ENCODE measurements around the gene DOHH. TPM values are rescaled to one million over a fixed set of nuclear protein-coding genes. Genes with fewer than 3 reads are reported as not detected.

DOHH gene
- total RNA-seq, 2 donors from 2014 or later, result 26.1 to 26.9 TPM

- no peak overlapping the region for H3K27ac ChIP-seq
- TF ChIP-seq POLR2AphosphoS5 (IDR thresholded peaks at IDR 0.05) (no peak), POLR2A (IDR thresholded peaks at IDR 0.05) (no peak), CTCF (IDR thresholded peaks at IDR 0.05) (no peak)
- H3K9me3 ChIP-seq, result no peaks in the 10 kb centered on the region
- no peaks in the 10 kb centered on the region for H3K27me3 ChIP-seq (replicated peaks; ENCODE audit: insufficient read depth)
- peaks cover 2 to 4% of the 10 kb centered on the region in 2 donors for H3K36me3 ChIP-seq
- DNase-seq (ENCODE audit: low spot score), result no peak
- intact Hi-C loops (cut with DNase I), result no loop called here
- H3K4me3 ChIP-seq, result no peak overlapping the region
- WGBS, result 95% methylated on average over 32 of the region's 32 CpGs
- H3K4me1 ChIP-seq (replicated peaks), result peaks cover 5% of the 10 kb centered on the region
These were observed 3.8 kb downstream of the DOHH start for GRCh38 chr19:3496392-3497273.

GRCh38 chr19:3494559-3494958, 5.9 kb downstream of the DOHH start:
- H3K27me3 ChIP-seq (replicated peaks; ENCODE audit: insufficient read depth), result no peaks in the 10 kb centered on the region
- H3K36me3 ChIP-seq, result peaks cover 4 to 7% of the 10 kb centered on the region in 2 donors
- WGBS, result 88% methylated on average over 18 of the region's 18 CpGs
- no peak overlapping the region for H3K27ac ChIP-seq
- no peak for DNase-seq (ENCODE audit: low spot score)
- H3K9me3 ChIP-seq, result no peaks in the 10 kb centered on the region
- H3K4me1 ChIP-seq (replicated peaks), result peaks cover 4% of the 10 kb centered on the region
- TF ChIP-seq POLR2AphosphoS5 (IDR thresholded peaks at IDR 0.05), result no peak
- no peak for TF ChIP-seq CTCF (IDR thresholded peaks at IDR 0.05)
- no peak for TF ChIP-seq POLR2A (IDR thresholded peaks at IDR 0.05)
- intact Hi-C loops (cut with DNase I), result no loop called here
- H3K4me3 ChIP-seq, result no peak overlapping the region

GRCh38 chr19:3494051-3494450, 6.4 kb downstream of the DOHH start:
- Histone ChIP-seq H3K27me3 (replicated peaks; ENCODE audit: insufficient read depth) (no peaks in the 10 kb centered on the region), H3K36me3 (peaks cover 4 to 7% of the 10 kb centered on the region in 2 donors), H3K4me1 (replicated peaks) (no peaks in the 10 kb centered on the region), H3K9me3 (no peaks in the 10 kb centered on the region), H3K27ac (no peak overlapping the region), H3K4me3 (no peak overlapping the region)
- DNase-seq (ENCODE audit: low spot score), result no peak
- TF ChIP-seq POLR2AphosphoS5 (IDR thresholded peaks at IDR 0.05) (no peak), CTCF (IDR thresholded peaks at IDR 0.05) (no peak), POLR2A (IDR thresholded peaks at IDR 0.05) (no peak)
- WGBS, result 70% methylated on average over 9 of the region's 15 CpGs
- intact Hi-C loops (cut with DNase I), result no loop called here

GRCh38 chr19:3493651-3494050, 6.8 kb downstream of the DOHH start:
- H3K4me3 ChIP-seq, result no peak overlapping the region
- no peak overlapping the region for H3K27ac ChIP-seq
- H3K36me3 ChIP-seq, result peaks cover 4 to 7% of the 10 kb centered on the region in 2 donors
- no peak for TF ChIP-seq POLR2AphosphoS5 (IDR thresholded peaks at IDR 0.05)
- no peak for TF ChIP-seq CTCF (IDR thresholded peaks at IDR 0.05)
- TF ChIP-seq POLR2A (IDR thresholded peaks at IDR 0.05), result no peak
- no peaks in the 10 kb centered on the region for H3K4me1 ChIP-seq (replicated peaks)
- H3K27me3 ChIP-seq (replicated peaks; ENCODE audit: insufficient read depth), result no peaks in the 10 kb centered on the region
- no peaks in the 10 kb centered on the region for H3K9me3 ChIP-seq
- DNase-seq (ENCODE audit: low spot score), result no peak
- WGBS, result 95% methylated on average over 14 of the region's 14 CpGs
- intact Hi-C loops (cut with DNase I), result no loop called here

- 95% methylated on average over 16 of the region's 16 CpGs for WGBS
- no peak for DNase-seq (ENCODE audit: low spot score)
- Histone ChIP-seq H3K4me3 (no peak overlapping the region), H3K27me3 (replicated peaks; ENCODE audit: insufficient read depth) (no peaks in the 10 kb centered on the region), H3K36me3 (peaks cover 4 to 7% of the 10 kb centered on the region in 2 donors), H3K27ac (no peak overlapping the region), H3K9me3 (no peaks in the 10 kb centered on the region), H3K4me1 (replicated peaks) (no peaks in the 10 kb centered on the region)
- intact Hi-C loops (cut with DNase I), result no loop called here
- TF ChIP-seq POLR2A (IDR thresholded peaks at IDR 0.05), result no peak
- TF ChIP-seq POLR2AphosphoS5 (IDR thresholded peaks at IDR 0.05), result no peak
- no peak for TF ChIP-seq CTCF (IDR thresholded peaks at IDR 0.05)
These were observed 7.6 kb downstream of the DOHH start for GRCh38 chr19:3492919-3493318.

All from prostate gland (tissue), 2 donors.